ENCODE measurements around the gene GPHB5.

The GPHB5 gene, protein sequence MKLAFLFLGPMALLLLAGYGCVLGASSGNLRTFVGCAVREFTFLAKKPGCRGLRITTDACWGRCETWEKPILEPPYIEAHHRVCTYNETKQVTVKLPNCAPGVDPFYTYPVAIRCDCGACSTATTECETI

DNA sequence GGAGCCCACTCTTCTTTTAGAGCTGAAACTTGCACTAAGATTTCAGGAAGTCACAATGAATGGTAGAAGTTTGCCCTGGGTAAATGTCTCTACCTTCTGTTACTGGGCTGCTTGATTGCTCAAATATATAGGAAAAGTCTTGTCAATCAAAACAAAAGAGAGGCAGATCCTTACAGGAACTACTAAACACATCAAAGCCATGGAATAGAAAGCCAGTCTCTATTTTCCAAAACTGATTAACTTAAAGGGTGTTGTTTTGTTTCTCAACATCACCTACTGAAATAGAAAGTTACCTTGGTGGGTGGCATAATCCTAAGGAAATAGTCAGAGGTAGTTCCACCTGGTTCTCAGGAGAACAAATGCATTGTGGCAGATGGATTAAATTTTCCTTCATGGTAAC, at the start of gene GPHB5:
Gene GPHB5, minus strand, starts transcription at position 101 of the 400 bp plus-strand sequence. CDS start 1,086 bp downstream, outside the sequence.
- TF ChIP-seq, protein P1, sequence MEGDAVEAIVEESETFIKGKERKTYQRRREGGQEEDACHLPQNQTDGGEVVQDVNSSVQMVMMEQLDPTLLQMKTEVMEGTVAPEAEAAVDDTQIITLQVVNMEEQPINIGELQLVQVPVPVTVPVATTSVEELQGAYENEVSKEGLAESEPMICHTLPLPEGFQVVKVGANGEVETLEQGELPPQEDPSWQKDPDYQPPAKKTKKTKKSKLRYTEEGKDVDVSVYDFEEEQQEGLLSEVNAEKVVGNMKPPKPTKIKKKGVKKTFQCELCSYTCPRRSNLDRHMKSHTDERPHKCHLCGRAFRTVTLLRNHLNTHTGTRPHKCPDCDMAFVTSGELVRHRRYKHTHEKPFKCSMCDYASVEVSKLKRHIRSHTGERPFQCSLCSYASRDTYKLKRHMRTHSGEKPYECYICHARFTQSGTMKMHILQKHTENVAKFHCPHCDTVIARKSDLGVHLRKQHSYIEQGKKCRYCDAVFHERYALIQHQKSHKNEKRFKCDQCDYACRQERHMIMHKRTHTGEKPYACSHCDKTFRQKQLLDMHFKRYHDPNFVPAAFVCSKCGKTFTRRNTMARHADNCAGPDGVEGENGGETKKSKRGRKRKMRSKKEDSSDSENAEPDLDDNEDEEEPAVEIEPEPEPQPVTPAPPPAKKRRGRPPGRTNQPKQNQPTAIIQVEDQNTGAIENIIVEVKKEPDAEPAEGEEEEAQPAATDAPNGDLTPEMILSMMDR (IDR thresholded peaks at IDR 0.05; ENCODE audit: low read depth, low read length): no peak
- no peak for DNase-seq (ENCODE audit: low read depth, low spot score)
- in situ Hi-C loops (cut with HindIII; ENCODE audit: low sequenced_read_pairs): no loop called here
- H3K4me3 ChIP-seq (ENCODE audit: low read depth, low read length): no peak within 1 kb of the TSS

DNA sequence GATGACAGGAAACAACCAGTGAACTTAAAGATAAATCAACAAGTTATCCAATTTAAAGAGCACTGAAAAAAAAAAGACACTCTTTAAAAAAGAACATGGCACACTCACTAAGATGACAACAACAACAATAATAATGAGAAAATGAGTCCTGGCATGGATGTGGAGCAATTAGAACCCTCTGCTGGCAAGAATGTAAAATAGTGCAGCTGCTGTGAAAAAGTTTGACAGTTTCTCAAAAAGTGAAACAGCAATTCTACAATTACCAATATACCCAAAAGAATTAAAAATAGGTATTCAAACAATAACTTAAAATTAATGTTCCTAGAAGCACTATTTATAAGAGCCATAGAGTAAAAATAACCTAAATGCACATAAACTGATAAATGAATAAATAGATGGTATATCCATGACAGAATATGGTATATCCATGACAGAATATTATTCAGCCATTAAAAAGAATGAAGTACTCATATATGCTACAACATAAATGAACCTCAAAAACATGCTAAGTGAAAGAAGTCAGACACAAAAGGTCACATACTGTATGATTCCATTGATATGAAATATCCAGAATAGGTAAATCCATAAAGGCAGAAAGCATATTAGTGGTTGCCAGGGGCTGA, 49.1 kb upstream of the GPHB5 start:
- DNase-seq (ENCODE audit: low read depth, low spot score): no peak
- no peak overlapping the region for H3K4me3 ChIP-seq (ENCODE audit: low read depth, low read length)
- TF ChIP-seq, protein P1 (IDR thresholded peaks at IDR 0.05; ENCODE audit: low read depth, low read length): no peak
- in situ Hi-C loops (cut with HindIII; ENCODE audit: low sequenced_read_pairs): no loop called here

DNA sequence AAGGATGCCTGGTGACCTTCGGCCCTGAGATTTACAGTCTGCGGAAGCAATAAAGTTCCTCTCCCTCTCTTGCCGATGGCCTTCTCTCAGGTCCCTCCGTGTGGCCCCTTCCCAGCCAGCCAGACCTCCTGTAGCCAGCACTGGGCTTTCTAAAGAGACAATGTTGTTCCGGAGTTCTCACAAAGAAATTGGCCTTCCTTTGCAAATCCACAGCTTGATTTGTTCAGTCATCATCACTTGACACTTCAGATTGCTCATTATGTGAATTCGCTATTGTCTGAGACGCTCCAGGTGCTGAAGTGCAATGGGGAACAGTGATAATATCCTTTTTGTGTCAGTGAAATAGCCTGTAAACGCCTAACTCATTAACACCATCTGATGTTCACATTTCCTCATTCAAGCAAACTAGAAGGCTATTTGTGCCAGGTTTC, 43.7 kb upstream of the GPHB5 start:
- in situ Hi-C loops (cut with HindIII; ENCODE audit: low sequenced_read_pairs): no loop called here
- no peak for DNase-seq (ENCODE audit: low read depth, low spot score)
- no peak overlapping the region for H3K4me3 ChIP-seq (ENCODE audit: low read depth, low read length)
- TF ChIP-seq, protein P1 (IDR thresholded peaks at IDR 0.05; ENCODE audit: low read depth, low read length): no peak

DNA sequence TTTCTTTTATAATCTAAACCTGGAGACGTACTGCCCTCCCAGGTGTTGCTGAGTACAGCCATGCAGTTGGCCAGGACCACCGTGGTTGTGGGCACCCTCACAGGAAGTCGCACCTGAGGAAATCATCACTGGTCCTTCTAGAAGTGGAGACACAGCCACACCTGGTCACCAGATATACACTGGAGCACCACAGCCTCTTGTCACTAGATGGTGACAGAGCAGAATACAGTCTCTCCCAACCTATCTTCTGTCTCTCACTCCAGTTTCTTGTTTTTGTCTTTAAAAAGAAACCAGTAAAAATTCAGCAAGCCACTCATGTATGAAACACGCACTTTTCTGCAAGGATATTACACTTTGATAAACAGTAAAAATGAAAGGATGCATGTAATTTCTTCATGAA, 43.1 kb upstream of the GPHB5 start:
- no peak overlapping the region for H3K4me3 ChIP-seq (ENCODE audit: low read depth, low read length)
- in situ Hi-C loops (cut with HindIII; ENCODE audit: low sequenced_read_pairs): no loop called here
- no peak for DNase-seq (ENCODE audit: low read depth, low spot score)
- TF ChIP-seq, protein P1 (IDR thresholded peaks at IDR 0.05; ENCODE audit: low read depth, low read length): no peak

DNA sequence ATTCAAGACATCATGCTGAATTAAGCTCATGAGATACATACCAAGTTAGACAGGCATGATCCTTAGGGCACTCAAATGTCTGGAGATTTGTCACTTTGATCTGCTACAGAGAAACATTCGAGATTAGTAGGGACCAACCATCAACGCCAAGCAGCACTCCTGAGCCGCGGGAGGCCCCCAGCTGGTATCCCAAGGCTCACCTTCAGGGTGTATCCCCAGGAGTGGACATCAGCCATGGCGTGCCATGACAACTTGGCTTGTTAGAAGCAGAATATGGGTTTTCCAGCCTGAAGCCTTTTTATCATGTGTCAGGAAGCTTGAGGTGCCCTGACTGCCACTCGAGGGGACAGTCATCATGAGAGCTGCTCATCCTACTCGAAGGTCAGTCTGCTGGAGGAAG, 39.1 kb upstream of the GPHB5 start:
- in situ Hi-C loops (cut with HindIII; ENCODE audit: low sequenced_read_pairs): no loop called here
- TF ChIP-seq, protein P1 (IDR thresholded peaks at IDR 0.05; ENCODE audit: low read depth, low read length): no peak
- no peak for DNase-seq (ENCODE audit: low read depth, low spot score)
- no peak overlapping the region for H3K4me3 ChIP-seq (ENCODE audit: low read depth, low read length)

DNA sequence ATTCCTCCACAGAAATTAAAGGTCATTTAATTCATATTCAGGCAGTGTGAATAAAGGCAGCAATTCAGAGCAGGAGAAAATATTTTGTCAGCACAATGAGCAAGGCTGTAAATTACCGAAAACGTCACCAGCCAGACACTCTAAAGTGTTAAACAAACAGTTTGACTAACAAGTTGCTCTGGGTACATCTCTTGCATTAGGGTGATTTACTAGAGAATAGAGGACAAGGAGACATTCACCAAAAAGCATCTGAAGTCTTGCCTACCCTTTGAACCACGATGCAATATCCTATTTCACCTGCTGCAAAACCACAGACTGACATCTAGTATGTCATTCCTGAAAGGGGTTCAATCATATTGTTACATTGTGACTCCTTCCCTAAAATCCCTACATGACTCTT, 27.1 kb upstream of the GPHB5 start:
- no peak for DNase-seq (ENCODE audit: low read depth, low spot score)
- in situ Hi-C loops (cut with HindIII; ENCODE audit: low sequenced_read_pairs): no loop called here
- TF ChIP-seq, protein P1 (IDR thresholded peaks at IDR 0.05; ENCODE audit: low read depth, low read length): no peak
- H3K4me3 ChIP-seq (ENCODE audit: low read depth, low read length): no peak overlapping the region
